Astrocyte of the cerebellum (primary cell): ENCODE data around the gene SNRPD2.
A peak's percentile ranks its signal among the peaks of the same experiment; 100 is the strongest.

ENCODE experiments used
- DNase-seq: peaks from one replicate; pipeline ENCODE4 v3.0.0-alpha.2; 2011; ENCODE audit warnings: low read depth
- H3K4me3 ChIP-seq: 2 replicates; pipeline ENCODE4 v1.5.1; 2011; ENCODE audit warnings: mild to moderate bottlenecking, low read depth, low read length, moderate library complexity
- CTCF ChIP-seq: IDR thresholded peaks from 2 replicates; pipeline ENCODE4 v1.5.1; 2012; ENCODE audit warnings: low read length, low read depth, moderate library complexity, mild to moderate bottlenecking; ENCODE audit errors: missing control alignments
- in situ Hi-C: cut with HindIII; loops from 2 replicates; pipeline ENCODE4 v1.10.0; 2017; ENCODE audit warnings: low sequenced_read_pairs

The SNRPD2 gene

GRCh38 chr19:45653634-45654033 is 38.1 kb downstream of the SNRPD2 start:
- DNase-seq = no peak
- no peak overlapping the region for H3K4me3 ChIP-seq
- TF ChIP-seq CTCF = no peak
- in situ Hi-C loops = no loop called here

GRCh38 chr19:45650722-45651121 is 41.0 kb downstream of the SNRPD2 start:
- DNase-seq = no peak
- no peak for TF ChIP-seq CTCF
- in situ Hi-C loops = no loop called here

GRCh38 chr19:45646345-45646698 is 45.4 kb downstream of the SNRPD2 start:
- in situ Hi-C loops = loop anchor here (10.0 kb wide), 1 partner anchor 92 kb away; no protein-coding TSS in a partner anchor
- DNase-seq = no peak
- TF ChIP-seq CTCF = no peak
- peak overlapping the region; percentile 43 for H3K4me3 ChIP-seq

More at GRCh38 chr19:45650722-45651121, 41.0 kb downstream of the SNRPD2 start:
- no peak overlapping the region for H3K4me3 ChIP-seq

- H3K4me3 ChIP-seq = peak overlapping the region; percentile 43
- TF ChIP-seq CTCF = no peak
- in situ Hi-C loops = loop anchor here (10.0 kb wide), 1 partner anchor 91 kb away; no protein-coding TSS in a partner anchor
- DNase-seq = peak; percentile 68
These were observed 46.0 kb downstream of the SNRPD2 start for GRCh38 chr19:45645631-45646344.

- TF ChIP-seq CTCF = no peak
- DNase-seq = no peak
- peak overlapping the region; percentile 43 for H3K4me3 ChIP-seq
- in situ Hi-C loops = loop anchor here (10.0 kb wide), 1 partner anchor 90 kb away; no protein-coding TSS in a partner anchor
These were observed 46.6 kb downstream of the SNRPD2 start for GRCh38 chr19:45645068-45645630.

- in situ Hi-C loops = loop anchor here (10.0 kb wide), 1 partner anchor 89 kb away; no protein-coding TSS in a partner anchor
These were observed 47.6 kb downstream of the SNRPD2 start for GRCh38 chr19:45643927-45644771.

More at GRCh38 chr19:45643927-45644771, 47.6 kb downstream of the SNRPD2 start:
- no peak overlapping the region for H3K4me3 ChIP-seq
- TF ChIP-seq CTCF = no peak
- DNase-seq = no peak
